IPS-18a (cell line): ENCODE data around the gene BCKDHA.

Source experiments
- H3K27ac ChIP-seq: one replicate; pipeline ENCODE4 v1.5.1; 2013; ENCODE audit warnings: low read length
- H3K27me3 ChIP-seq: one replicate; pipeline ENCODE4 v1.6.1; 2013; ENCODE audit warnings: mild to moderate bottlenecking, low read length; ENCODE audit not compliant: control insufficient read depth, insufficient read depth
- H3K36me3 ChIP-seq: one replicate; pipeline ENCODE4 v1.6.1; 2013; ENCODE audit warnings: low read depth, low read length; ENCODE audit not compliant: control insufficient read depth
- H3K4me1 ChIP-seq: one replicate; pipeline ENCODE4 v1.6.1; 2013; ENCODE audit warnings: low read depth, low read length; ENCODE audit not compliant: control insufficient read depth
- H3K4me3 ChIP-seq: one replicate; pipeline ENCODE4 v1.5.1; 2013; ENCODE audit warnings: low read length
- H3K9ac ChIP-seq: one replicate; pipeline ENCODE4 v1.6.1; 2013; ENCODE audit warnings: mild to moderate bottlenecking, low read length, moderate library complexity
- H3K9me3 ChIP-seq: one replicate; pipeline ENCODE4 v1.6.1; 2013; ENCODE audit warnings: low read depth, low read length; ENCODE audit not compliant: control insufficient read depth

Gene BCKDHA

GRCh38 chr19:41356984-41357739, 40.5 kb upstream of the BCKDHA start:
- Histone ChIP-seq H3K27ac (no peak overlapping the region), H3K36me3 (no peaks in the 10 kb centered on the region), H3K27me3 (peaks cover 19% of the 10 kb centered on the region), H3K9me3 (no peaks in the 10 kb centered on the region), H3K4me1 (no peaks in the 10 kb centered on the region), H3K4me3 (no peak overlapping the region), H3K9ac (no peak overlapping the region)

DNA sequence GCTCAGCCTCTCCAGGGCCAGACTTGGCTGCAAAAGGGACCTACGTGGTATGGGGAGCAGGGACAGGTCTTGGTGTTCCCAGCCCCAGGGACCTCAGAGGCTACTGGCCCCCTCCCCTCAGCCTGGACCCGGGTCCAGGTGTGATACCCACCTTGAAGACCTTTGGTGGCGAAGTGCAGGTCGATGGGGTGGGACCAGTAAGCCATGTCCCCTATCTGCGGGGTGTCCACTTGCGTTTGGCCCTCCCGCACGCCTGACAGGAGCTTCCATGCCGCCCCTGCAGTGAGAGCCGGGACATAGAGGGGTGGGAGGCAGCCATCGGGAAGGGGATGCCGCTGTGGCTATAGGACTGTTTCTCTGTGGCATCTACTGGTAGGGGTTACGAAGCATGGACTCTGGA, 39.9 kb upstream of the BCKDHA start:
- Histone ChIP-seq H3K36me3 (no peaks in the 10 kb centered on the region), H3K9ac (no peak overlapping the region), H3K4me1 (no peaks in the 10 kb centered on the region), H3K27ac (no peak overlapping the region), H3K4me3 (no peak overlapping the region), H3K27me3 (peaks cover 13% of the 10 kb centered on the region), H3K9me3 (no peaks in the 10 kb centered on the region)

GRCh38 chr19:41359741-41360140, 37.9 kb upstream of the BCKDHA start:
- H3K9me3 ChIP-seq = no peaks in the 10 kb centered on the region
- H3K4me1 ChIP-seq = peaks cover 3% of the 10 kb centered on the region
- no peak overlapping the region for H3K27ac ChIP-seq
- H3K27me3 ChIP-seq = no peaks in the 10 kb centered on the region
- no peak overlapping the region for H3K9ac ChIP-seq
- no peaks in the 10 kb centered on the region for H3K36me3 ChIP-seq
- H3K4me3 ChIP-seq = no peak overlapping the region

- Histone ChIP-seq H3K4me3 (no peak overlapping the region), H3K27ac (no peak overlapping the region), H3K36me3 (no peaks in the 10 kb centered on the region), H3K4me1 (peaks cover 3% of the 10 kb centered on the region), H3K9me3 (no peaks in the 10 kb centered on the region), H3K9ac (no peak overlapping the region), H3K27me3 (no peaks in the 10 kb centered on the region)
Observed at GRCh38 chr19:41362143-41362847, 35.3 kb upstream of the BCKDHA start.

- H3K27ac ChIP-seq = peak overlapping the region; percentile 99
Observed at GRCh38 chr19:41363371-41363752, 34.3 kb upstream of the BCKDHA start.

DNA sequence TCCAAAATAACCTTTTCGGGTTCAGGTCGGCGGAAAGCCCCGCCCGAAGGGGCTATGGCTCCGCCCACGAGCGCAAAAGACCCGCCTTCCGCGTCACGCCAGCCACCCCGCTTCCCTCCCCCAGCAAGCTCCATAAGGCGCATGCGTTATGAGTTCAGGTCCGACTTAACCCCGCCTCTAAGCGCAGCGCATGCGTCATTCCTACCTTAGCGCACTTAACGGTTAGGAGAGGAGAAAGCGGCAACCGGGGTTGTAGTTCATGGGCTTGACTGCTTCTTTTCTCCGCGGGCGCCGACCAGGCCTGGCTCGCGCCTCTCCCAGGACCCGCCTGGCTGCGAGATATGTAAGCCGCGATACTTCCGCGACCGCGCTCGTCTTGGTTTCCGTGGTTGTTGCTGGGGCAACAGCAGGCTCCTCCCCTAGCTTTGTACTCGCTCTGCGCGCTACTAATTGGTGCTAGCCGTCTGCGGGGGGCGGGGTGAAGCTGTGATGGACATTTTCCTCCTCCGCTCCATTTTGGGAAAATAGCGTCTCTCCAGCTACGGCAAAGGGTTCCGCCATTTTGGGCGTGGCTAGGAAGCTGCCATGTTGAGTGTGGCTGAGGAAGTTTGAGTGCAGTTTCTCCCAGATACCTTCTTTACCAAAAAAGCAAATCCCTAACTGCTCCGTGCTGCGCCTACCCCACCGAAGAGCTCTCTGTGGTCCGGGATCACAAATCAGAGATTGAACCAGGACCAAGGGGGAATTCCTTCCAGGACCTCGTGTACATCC, 33.7 kb upstream of the BCKDHA start, which contains the start of gene B9D2:
B9D2 (minus strand) TSS at position 397 of the 771 bp plus-strand sequence. CDS start 630 bp downstream, outside the sequence.
- Histone ChIP-seq H3K27me3 (no peaks in the 10 kb centered on the region), H3K9me3 (no peaks in the 10 kb centered on the region), H3K27ac (peak within 1 kb of the TSS; percentile 99), H3K36me3 (no peaks in the 10 kb centered on the region), H3K4me1 (peaks cover 3% of the 10 kb centered on the region), H3K4me3 (peak within 1 kb of the TSS; percentile 98), H3K9ac (peak within 1 kb of the TSS; percentile 99)

More at GRCh38 chr19:41363371-41363752, 34.3 kb upstream of the BCKDHA start:
- Histone ChIP-seq H3K27me3 (no peaks in the 10 kb centered on the region), H3K36me3 (no peaks in the 10 kb centered on the region), H3K9ac (peak overlapping the region; percentile 99), H3K4me1 (peaks cover 3% of the 10 kb centered on the region), H3K4me3 (peak overlapping the region; percentile 98), H3K9me3 (no peaks in the 10 kb centered on the region)

DNA sequence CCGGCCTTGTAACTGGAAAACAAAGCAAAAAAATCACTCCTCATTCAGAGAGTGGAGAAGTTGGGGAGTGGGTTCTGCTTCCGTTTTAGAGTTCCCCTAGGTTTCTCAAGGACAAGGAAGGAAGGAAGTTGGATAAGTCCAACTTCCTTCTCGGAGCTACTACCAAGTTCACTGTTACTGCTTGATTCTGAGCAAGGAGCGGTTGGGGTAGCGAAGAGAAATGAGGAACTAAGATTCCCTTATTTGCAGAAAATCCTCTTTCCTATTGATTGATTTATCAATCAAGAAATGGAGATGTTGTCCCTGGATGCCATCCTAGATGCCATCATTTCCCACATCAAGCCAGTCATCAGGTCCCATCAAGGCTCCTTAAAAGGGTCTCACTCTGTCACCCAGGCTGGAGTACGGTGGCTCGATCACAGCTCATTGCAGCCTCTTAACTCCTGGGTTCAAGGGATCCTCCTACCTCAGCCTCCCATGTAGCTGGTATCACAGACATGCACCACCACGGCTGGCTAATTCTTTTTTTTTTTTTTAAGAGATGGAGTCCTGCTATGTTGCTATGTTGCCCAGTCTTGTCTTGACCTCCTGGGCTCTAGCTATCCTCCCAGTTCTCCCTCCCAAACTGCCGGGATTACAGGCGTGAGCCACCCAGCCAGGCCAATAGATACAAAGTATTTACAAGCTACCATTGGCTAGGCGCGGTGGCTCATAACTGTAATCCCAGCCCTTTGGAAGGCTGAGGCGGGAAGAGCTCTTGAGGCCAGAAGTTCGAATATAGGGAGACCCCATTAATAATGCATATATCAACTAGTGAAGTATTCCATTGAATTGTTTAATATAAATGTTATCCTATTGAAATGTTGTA, 32.9 kb upstream of the BCKDHA start:
- peaks cover 3% of the 10 kb centered on the region for H3K4me1 ChIP-seq

DNA sequence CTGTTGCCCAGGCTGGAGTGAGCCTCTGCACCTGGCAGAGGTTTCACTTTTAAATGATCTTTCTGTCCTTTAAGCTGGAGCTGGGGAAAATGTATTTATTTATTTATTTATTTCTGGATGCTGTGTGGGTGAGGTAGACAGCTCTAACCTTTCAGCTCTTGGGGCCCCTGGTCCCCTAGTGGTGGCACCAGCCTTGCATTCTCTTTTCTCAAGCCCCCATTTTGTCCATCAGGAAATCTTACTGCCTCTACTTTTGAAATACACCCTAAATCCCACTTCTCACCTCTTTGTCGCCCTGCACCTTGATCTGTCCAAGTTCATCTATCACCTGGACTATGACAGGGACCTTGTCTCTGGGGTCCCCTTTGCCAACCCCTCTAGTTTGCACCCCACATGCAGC, 31.5 kb upstream of the BCKDHA start:
- Histone ChIP-seq H3K4me3 (no peak overlapping the region), H3K4me1 (peaks cover 3% of the 10 kb centered on the region), H3K27me3 (no peaks in the 10 kb centered on the region), H3K9me3 (no peaks in the 10 kb centered on the region), H3K9ac (no peak overlapping the region), H3K36me3 (no peaks in the 10 kb centered on the region), H3K27ac (no peak overlapping the region)

More for the DNA sequence above, 32.9 kb upstream of the BCKDHA start:
- Histone ChIP-seq H3K9ac (peak overlapping the region; percentile 99), H3K36me3 (no peaks in the 10 kb centered on the region), H3K9me3 (no peaks in the 10 kb centered on the region), H3K27me3 (no peaks in the 10 kb centered on the region), H3K4me3 (peak overlapping the region; percentile 98), H3K27ac (peak overlapping the region; percentile 99)

- no peak overlapping the region for H3K27ac ChIP-seq
- H3K4me1 ChIP-seq = peaks cover 3% of the 10 kb centered on the region
- no peak overlapping the region for H3K4me3 ChIP-seq
- H3K9ac ChIP-seq = no peak overlapping the region
- no peaks in the 10 kb centered on the region for H3K27me3 ChIP-seq
- no peaks in the 10 kb centered on the region for H3K36me3 ChIP-seq
- no peaks in the 10 kb centered on the region for H3K9me3 ChIP-seq
Observed at GRCh38 chr19:41367848-41368301, 29.7 kb upstream of the BCKDHA start.

DNA sequence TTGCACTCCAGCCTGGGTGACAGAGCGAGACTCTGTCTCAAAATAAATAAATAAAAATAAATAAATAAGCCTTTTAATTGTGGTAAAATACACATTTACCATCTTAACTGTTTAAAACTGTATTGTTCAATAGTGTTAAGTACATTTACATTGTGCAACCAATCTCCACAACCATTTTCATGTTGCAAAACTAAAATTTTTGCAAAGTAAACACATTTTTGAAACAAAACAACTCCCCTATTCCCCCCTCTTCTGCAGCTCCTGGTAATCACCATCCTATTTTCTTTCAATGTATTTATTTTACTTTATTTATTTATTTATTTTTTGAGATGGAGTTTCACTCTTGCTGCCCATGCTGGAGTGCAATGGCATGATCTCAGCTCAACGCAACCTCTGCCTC, 27.8 kb upstream of the BCKDHA start:
- Histone ChIP-seq H3K27me3 (no peaks in the 10 kb centered on the region), H3K9ac (no peak overlapping the region), H3K4me3 (no peak overlapping the region), H3K9me3 (no peaks in the 10 kb centered on the region), H3K27ac (no peak overlapping the region), H3K36me3 (no peaks in the 10 kb centered on the region), H3K4me1 (no peaks in the 10 kb centered on the region)
